ENCODE measurements around the gene ESPNL.

The ESPNL gene

GRCh38 chr2:238097988-238098871 is 1.9 kb upstream of the ESPNL start:
- in situ Hi-C loops (cut with MboI; ENCODE audit: low sequenced_read_pairs) = no loop called here

- in situ Hi-C loops (cut with MboI; ENCODE audit: low sequenced_read_pairs) = no loop called here
Observed at GRCh38 chr2:238098901-238099713, 1.0 kb upstream of the ESPNL start.

DNA sequence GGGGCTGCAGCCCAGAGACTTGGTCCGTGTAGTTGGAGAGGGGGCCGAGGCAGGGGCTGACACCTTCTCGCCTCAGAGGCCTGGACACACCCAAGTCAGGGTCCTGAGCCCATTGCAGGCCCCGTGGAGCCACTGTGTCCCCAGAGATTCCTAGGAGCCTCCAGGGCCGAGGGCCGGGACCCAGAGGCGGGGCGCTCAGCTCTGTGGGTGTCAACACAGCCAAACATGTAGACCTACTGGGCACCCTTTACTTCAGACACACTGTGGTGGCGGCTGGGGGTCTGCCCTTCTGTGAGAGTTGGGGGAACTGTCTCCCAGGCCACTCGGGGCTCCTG is 459 bp upstream of the ESPNL start:
- in situ Hi-C loops (cut with MboI; ENCODE audit: low sequenced_read_pairs) = no loop called here

GRCh38 chr2:238100821-238101771 is 956 bp downstream of the ESPNL start:
- in situ Hi-C loops (cut with MboI; ENCODE audit: low sequenced_read_pairs) = no loop called here

DNA sequence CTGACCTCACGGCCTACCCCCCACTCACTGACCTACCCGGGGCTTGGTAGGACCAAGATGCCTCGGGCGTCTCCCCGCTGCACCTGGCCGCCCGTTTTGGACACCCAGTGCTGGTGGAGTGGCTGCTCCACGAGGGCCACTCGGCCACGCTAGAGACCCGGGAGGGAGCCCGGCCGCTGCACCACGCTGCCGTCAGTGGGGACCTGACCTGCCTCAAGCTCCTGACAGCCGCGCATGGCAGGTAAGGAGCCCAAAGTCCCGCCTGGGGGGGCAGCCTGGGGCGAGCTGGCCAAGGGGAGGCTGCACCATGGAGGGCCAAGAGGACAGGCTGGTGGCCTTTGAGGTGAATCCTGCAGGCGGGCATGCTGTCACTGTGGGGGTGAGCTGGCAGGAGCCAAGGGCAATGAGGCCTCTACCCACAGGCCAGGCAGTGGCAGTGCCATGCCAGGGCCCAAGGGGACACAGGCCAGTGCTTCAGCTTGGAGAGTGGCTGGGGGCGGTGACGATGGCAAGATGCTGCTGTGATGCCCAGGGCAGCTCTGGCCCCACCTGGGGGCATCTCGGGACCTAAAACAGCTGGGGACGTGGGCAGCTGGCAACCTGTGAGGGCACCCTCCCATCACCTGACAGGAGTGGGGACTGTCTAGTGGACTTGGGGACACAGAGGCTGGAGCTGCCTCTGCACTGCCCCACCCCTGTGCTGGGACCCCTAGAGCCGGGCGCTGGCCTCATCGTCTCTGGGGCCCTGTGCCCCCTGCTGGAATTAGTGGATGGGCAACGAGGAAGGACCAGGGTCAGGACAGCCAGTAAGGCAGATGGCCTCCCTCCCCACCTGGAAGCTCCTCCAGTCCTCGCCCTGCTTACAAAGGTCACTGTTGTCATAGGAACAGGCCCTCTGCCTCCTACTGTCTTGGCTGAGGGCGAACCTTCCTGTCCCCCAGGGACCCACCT is 2.0 kb downstream of the ESPNL start:
- in situ Hi-C loops (cut with MboI; ENCODE audit: low sequenced_read_pairs) = no loop called here

DNA sequence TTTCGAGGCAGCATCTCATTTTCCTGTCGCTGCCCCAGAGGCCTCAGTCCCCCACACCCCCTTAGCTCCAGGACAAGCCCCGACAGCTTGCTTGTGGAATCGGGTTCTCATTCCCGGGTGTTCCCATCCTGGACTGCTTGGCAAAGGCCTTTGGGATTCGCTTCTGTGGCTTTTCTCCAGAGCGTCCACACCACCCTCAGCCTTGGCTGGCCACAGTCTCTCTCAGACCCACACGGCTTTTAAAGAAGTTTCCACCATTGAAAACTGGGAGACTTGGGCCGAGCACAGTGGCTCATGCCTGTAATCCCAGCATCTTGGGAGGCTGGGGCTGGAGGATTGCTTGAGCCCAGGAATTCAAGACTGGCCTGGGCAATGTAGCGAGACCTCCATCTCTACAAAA is 2.7 kb downstream of the ESPNL start:
- in situ Hi-C loops (cut with MboI; ENCODE audit: low sequenced_read_pairs) = no loop called here

- in situ Hi-C loops (cut with MboI; ENCODE audit: low sequenced_read_pairs) = no loop called here
Observed at GRCh38 chr2:238103465-238104225, 3.5 kb downstream of the ESPNL start.

- in situ Hi-C loops (cut with MboI; ENCODE audit: low sequenced_read_pairs) = no loop called here
Observed at GRCh38 chr2:238104226-238104690, 4.1 kb downstream of the ESPNL start.

DNA sequence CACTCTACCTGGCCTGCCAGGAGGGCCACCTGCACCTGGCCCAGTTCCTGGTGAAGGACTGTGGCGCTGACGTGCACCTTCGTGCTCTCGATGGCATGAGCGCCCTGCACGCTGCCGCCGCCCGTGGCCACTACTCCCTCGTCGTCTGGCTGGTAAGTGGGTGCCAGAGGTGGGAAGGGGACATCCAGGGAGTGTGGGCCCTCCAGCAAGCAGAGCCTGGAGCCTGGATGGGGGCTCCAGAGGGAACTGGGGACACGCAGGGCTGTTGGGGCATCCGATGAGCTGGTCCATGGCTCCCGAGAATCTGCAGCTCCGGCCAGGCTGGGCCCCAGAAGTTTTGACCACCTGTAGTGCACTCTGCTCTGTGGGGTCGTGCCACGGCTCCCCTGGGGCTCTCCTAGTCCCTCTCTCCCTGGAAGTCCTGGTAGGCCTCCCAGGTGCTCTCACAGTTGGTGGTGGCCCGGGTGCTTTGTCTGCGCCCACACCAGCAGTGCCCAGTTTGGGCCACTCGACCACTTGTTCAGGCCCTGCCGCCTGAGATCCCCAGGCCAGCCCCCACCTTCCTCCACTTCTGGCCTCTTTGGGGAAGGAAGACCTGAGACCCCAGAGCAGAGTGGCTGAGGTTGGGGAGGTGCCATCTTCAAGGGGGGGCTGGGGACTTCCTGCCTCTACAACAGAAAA is 4.7 kb downstream of the ESPNL start:
- in situ Hi-C loops (cut with MboI; ENCODE audit: low sequenced_read_pairs) = no loop called here

GRCh38 chr2:238105506-238106338 is 5.6 kb downstream of the ESPNL start:
- in situ Hi-C loops (cut with MboI; ENCODE audit: low sequenced_read_pairs) = no loop called here

DNA sequence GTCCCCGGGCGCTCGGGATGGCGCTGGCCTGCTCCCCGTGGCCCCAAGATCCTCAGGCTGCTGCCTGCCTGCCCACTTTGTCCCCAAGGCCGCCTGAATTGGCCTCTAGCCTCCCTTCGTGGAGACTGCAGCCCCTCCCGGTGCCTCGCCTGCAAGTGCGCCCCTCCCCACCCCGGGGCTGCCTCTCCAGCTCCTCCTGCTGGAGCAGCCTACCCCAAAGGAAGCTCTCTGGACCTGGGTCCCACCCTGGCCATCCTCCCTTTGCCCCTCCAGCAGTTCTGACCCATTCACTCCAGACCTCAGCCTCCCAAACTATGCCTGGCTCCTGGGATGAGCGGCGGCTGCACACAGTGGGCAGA is 6.2 kb downstream of the ESPNL start:
- in situ Hi-C loops (cut with MboI; ENCODE audit: low sequenced_read_pairs) = no loop called here

- in situ Hi-C loops (cut with MboI; ENCODE audit: low sequenced_read_pairs) = no loop called here
Observed at GRCh38 chr2:238106698-238107524, 6.8 kb downstream of the ESPNL start.

- in situ Hi-C loops (cut with MboI; ENCODE audit: low sequenced_read_pairs) = no loop called here
Observed at GRCh38 chr2:238107525-238108422, 7.6 kb downstream of the ESPNL start.

DNA sequence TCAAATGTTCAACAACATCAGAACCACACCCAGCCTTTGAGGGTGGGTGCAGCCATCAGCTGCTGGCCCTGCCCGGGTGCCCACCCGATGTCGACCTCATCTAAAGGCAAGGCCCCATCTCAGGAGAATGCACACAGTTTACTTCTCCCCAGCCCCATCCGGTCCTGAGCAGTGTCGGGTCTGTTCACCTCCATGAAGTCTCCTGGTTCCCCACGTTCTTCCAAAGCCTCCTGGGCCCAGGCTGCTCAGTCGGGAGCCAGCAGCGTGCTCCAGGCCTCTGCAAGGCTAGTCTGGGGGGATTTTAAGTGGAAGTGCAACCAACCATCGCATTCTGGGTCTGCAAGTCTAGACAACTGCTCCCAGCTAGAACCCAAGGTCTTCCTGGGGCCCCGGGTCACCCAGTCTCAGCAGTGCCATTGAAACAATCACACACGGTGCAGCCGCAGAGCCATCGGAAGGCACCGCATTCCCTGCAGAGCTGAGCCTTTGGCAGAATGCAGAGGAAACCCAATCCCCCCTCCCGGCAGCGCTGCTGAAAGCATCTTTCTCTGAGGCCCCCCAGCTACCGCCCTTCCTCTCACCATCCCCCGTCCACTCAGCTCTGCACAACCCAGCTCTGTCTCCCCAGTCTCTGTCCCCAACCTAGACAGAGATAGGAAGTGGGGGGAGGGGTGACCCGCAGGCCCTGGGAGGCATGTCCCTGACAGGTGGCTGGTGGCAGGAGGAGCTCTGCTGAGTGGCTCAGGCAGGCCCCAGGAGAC is 8.5 kb downstream of the ESPNL start:
- in situ Hi-C loops (cut with MboI; ENCODE audit: low sequenced_read_pairs) = no loop called here

GRCh38 chr2:238113611-238114010 is 13.5 kb downstream of the ESPNL start:
- in situ Hi-C loops (cut with MboI; ENCODE audit: low sequenced_read_pairs) = no loop called here

All from HL-60/S4 treated with phorbol 12-myristate 13-acetate at 8.2 ng/mL for 4 days and 3 days (cell line).